ENCODE results near the gene TXLNA. TPM values are rescaled to one million over a fixed set of nuclear protein-coding genes. Genes with fewer than 3 reads are reported as not detected.
"Not testable (repeated sequence)": the region's sequence is repeated elsewhere in the genome, so short reads cannot be mapped to it uniquely, and the experiment has no call there.

The TXLNA gene
- total RNA-seq, 1 donor from 2014 or later = 65.3 TPM

DNA sequence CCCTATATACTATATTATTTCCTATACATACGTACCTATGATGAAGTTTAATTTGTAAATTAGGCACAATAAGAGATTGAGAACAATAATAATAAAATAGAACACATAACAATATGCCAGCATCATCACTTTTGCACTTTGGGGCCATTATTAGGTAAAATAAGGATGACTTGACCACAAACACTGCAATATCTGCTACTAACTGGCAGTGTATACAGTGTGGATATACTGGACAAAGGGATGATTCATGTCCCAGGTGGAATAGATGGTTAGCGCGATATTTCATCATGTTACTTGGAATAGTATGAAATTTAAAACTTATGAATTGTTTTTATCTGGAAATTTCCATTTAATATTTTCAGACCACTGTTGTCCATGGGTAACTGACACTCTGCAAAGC, 35.4 kb upstream of the TXLNA start:
- TF ChIP-seq, protein P1, sequence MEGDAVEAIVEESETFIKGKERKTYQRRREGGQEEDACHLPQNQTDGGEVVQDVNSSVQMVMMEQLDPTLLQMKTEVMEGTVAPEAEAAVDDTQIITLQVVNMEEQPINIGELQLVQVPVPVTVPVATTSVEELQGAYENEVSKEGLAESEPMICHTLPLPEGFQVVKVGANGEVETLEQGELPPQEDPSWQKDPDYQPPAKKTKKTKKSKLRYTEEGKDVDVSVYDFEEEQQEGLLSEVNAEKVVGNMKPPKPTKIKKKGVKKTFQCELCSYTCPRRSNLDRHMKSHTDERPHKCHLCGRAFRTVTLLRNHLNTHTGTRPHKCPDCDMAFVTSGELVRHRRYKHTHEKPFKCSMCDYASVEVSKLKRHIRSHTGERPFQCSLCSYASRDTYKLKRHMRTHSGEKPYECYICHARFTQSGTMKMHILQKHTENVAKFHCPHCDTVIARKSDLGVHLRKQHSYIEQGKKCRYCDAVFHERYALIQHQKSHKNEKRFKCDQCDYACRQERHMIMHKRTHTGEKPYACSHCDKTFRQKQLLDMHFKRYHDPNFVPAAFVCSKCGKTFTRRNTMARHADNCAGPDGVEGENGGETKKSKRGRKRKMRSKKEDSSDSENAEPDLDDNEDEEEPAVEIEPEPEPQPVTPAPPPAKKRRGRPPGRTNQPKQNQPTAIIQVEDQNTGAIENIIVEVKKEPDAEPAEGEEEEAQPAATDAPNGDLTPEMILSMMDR (IDR thresholded peaks at IDR 0.05; ENCODE audit: unreplicated experiment) = no peak
- no peak for DNase-seq (ENCODE audit: low spot score)
- Mint-ChIP-seq H3K4me3 (ENCODE audit: unreplicated experiment) (no peak overlapping the region), H3K9me3 (ENCODE audit: unreplicated experiment) (no peaks in the 10 kb centered on the region), H3K36me3 (ENCODE audit: low read depth, unreplicated experiment) (peaks cover 11% of the 10 kb centered on the region), H3K27me3 (ENCODE audit: unreplicated experiment) (no peaks in the 10 kb centered on the region), H3K4me1 (ENCODE audit: unreplicated experiment) (peaks cover 6% of the 10 kb centered on the region), H3K27ac (ENCODE audit: unreplicated experiment) (no peak overlapping the region)

DNA sequence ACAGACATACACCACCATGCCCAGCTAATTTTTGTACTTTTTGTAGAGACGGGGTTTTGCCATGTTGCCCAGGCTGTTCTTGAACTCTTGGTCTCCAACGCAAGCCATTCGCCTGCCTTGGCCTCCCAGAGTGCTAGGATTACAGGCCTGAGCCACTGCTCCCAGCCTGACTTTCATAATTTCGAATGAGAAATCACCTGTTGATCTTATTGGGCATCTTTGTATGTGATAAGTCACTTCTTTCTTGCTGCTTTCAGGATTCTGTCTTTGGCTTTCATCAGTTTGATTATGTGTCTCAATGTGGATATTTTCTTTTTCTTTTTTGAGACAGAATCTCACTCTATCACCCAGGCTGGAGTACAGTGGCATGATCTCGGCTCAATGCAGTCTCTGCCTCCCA, 31.7 kb upstream of the TXLNA start:
- H3K4me1 Mint-ChIP-seq (ENCODE audit: unreplicated experiment) = not testable (repeated sequence)

DNA sequence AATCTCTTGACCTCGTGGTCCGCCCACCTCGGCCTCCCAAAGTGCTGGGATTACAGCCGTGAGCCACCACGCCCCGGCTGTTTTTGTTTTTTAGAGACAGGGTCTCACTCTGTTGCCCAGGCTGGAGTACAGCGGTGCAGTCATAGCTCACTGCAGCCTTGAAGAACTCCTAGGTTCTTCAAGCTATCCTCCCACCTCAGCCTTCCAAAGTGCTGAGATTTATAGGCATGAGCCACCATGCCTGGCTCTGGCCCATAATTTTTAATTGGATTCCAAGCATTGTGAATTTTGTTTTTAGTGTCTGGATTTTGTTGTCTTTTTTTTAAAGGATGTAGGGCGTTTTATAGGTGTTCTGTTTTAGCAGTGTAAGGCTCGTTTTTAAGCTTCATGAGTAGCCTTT, 28.6 kb upstream of the TXLNA start:
- no peak overlapping the region for H3K4me3 Mint-ChIP-seq (ENCODE audit: unreplicated experiment)
- no peak overlapping the region for H3K27ac Mint-ChIP-seq (ENCODE audit: unreplicated experiment)
- DNase-seq (ENCODE audit: low spot score) = no peak
- peaks cover 2% of the 10 kb centered on the region for H3K4me1 Mint-ChIP-seq (ENCODE audit: unreplicated experiment)
- no peaks in the 10 kb centered on the region for H3K9me3 Mint-ChIP-seq (ENCODE audit: unreplicated experiment)
- H3K27me3 Mint-ChIP-seq (ENCODE audit: unreplicated experiment) = no peaks in the 10 kb centered on the region
- peaks cover 16% of the 10 kb centered on the region for H3K36me3 Mint-ChIP-seq (ENCODE audit: low read depth, unreplicated experiment)
- TF ChIP-seq, protein P1 (IDR thresholded peaks at IDR 0.05; ENCODE audit: unreplicated experiment) = no peak

More for the DNA sequence above, 31.7 kb upstream of the TXLNA start:
- H3K9me3 Mint-ChIP-seq (ENCODE audit: unreplicated experiment); DNase-seq (ENCODE audit: low spot score); H3K4me3 Mint-ChIP-seq (ENCODE audit: unreplicated experiment); H3K27me3 Mint-ChIP-seq (ENCODE audit: unreplicated experiment); H3K27ac Mint-ChIP-seq (ENCODE audit: unreplicated experiment): not testable (repeated sequence)
- H3K36me3 Mint-ChIP-seq (ENCODE audit: low read depth, unreplicated experiment) = peaks cover 12% of the 10 kb centered on the region

DNA sequence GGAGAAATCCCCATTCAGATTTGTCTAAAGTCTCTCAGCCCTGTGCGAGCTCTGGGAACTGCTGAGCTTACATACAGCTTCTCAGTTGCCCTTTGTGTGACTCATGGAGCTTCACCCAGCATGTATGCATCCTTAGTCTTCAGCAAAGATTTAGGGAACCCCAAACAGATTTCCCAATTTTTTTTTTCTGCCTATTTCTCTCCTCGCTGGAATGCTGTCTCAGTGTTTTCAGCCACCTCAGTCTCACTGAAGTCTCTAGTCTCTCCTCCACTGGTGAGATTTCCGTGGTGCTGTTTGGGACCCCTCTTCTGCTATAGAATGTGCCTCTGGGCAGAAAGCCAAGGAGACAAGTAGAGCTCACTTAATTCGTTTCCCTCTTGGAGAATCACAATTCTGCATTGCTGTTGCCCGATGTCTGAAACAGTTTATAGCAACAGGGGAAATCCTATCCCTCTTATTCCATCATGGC, 28.1 kb upstream of the TXLNA start:
- Mint-ChIP-seq H3K4me1 (ENCODE audit: unreplicated experiment) (peaks cover 2% of the 10 kb centered on the region), H3K4me3 (ENCODE audit: unreplicated experiment) (no peak overlapping the region), H3K36me3 (ENCODE audit: low read depth, unreplicated experiment) (peaks cover 21% of the 10 kb centered on the region), H3K9me3 (ENCODE audit: unreplicated experiment) (no peaks in the 10 kb centered on the region), H3K27ac (ENCODE audit: unreplicated experiment) (peak overlapping the region; percentile 69), H3K27me3 (ENCODE audit: unreplicated experiment) (no peaks in the 10 kb centered on the region)
- DNase-seq (ENCODE audit: low spot score) = no peak
- TF ChIP-seq, protein P1 (IDR thresholded peaks at IDR 0.05; ENCODE audit: unreplicated experiment) = no peak

DNA sequence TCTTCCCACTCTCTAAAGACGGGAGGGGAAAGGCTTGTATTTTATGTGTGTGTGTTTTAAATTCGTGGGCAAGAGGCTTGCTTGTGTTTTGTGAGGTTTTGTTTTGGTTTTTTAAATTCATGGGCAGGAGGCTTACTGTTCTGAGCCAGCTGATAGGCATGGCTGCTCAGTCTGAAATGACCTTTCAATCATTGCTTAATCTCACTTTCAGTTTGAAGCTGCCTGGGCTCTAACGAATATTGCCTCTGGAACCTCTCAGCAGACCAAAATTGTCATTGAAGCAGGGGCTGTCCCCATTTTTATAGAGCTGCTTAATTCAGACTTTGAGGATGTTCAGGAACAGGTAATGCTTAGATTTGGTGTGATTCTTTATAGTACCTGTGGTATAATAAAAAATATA, 20.3 kb upstream of the TXLNA start:
- Mint-ChIP-seq H3K36me3 (ENCODE audit: low read depth, unreplicated experiment) (peaks cover 42% of the 10 kb centered on the region), H3K4me3 (ENCODE audit: unreplicated experiment) (no peak overlapping the region), H3K27ac (ENCODE audit: unreplicated experiment) (no peak overlapping the region), H3K9me3 (ENCODE audit: unreplicated experiment) (no peaks in the 10 kb centered on the region), H3K4me1 (ENCODE audit: unreplicated experiment) (no peaks in the 10 kb centered on the region), H3K27me3 (ENCODE audit: unreplicated experiment) (no peaks in the 10 kb centered on the region)
- TF ChIP-seq, protein P1 (IDR thresholded peaks at IDR 0.05; ENCODE audit: unreplicated experiment) = no peak
- no peak for DNase-seq (ENCODE audit: low spot score)

Measured in endothelial cell (in vitro differentiated cells).